GM18867 (cell line): ENCODE results near the gene EMC9.
A peak's percentile ranks its signal among the peaks of the same experiment; 100 is the strongest.

ENCODE experiments used
- ATAC-seq: cut with Tn5 transposase; IDR thresholded peaks from one replicate; pipeline ENCODE4 v1.9.1; 2021; ENCODE audit warnings: mild to moderate bottlenecking, moderate library complexity; ENCODE audit not compliant: unreplicated experiment

The EMC9 gene

GRCh38 chr14:24141097-24141880 lies at the start of gene EMC9:
TSS of gene EMC9 (minus strand) at chr14:24141591. CDS start at chr14:24141304, 287 bp downstream.
- peak; percentile 81 for ATAC-seq

GRCh38 chr14:24190416-24190815 lies 49.0 kb upstream of the EMC9 start:
- no peak for ATAC-seq

- no peak for ATAC-seq
Measured at GRCh38 chr14:24189460-24189859, 48.1 kb upstream of the EMC9 start.

GRCh38 chr14:24189059-24189375 lies 47.6 kb upstream of the EMC9 start:
- no peak for ATAC-seq

- peak; percentile 89 for ATAC-seq
Measured at GRCh38 chr14:24188251-24189058, 47.1 kb upstream of the EMC9 start, which contains the start of gene IPO4. TSS of gene IPO4 (minus strand) at chr14:24188816. CDS start at chr14:24188787, 29 bp downstream.

- ATAC-seq: no peak
Measured at GRCh38 chr14:24187539-24187915, 46.1 kb upstream of the EMC9 start.

GRCh38 chr14:24186831-24187538 lies 45.6 kb upstream of the EMC9 start:
- ATAC-seq: no peak

GRCh38 chr14:24185741-24186140 lies 44.4 kb upstream of the EMC9 start:
- no peak for ATAC-seq

- no peak for ATAC-seq
Measured at GRCh38 chr14:24185026-24185425, 43.6 kb upstream of the EMC9 start.

- ATAC-seq: no peak
Measured at GRCh38 chr14:24184104-24184970, 42.9 kb upstream of the EMC9 start.

GRCh38 chr14:24183014-24183481 lies 41.7 kb upstream of the EMC9 start:
- ATAC-seq: no peak

GRCh38 chr14:24182110-24182882 lies 40.9 kb upstream of the EMC9 start:
- no peak for ATAC-seq

GRCh38 chr14:24181371-24182077 lies 40.1 kb upstream of the EMC9 start:
- no peak for ATAC-seq

- ATAC-seq: no peak
Measured at GRCh38 chr14:24179961-24180796, 38.8 kb upstream of the EMC9 start.

- no peak for ATAC-seq
Measured at GRCh38 chr14:24179294-24179960, 38.0 kb upstream of the EMC9 start.

GRCh38 chr14:24178399-24179178 lies 37.2 kb upstream of the EMC9 start:
- ATAC-seq: no peak

GRCh38 chr14:24177891-24178290 lies 36.5 kb upstream of the EMC9 start:
- no peak for ATAC-seq
